DMS153 treated with DMSO at 0.1 percent for 48 hours (cell line): ENCODE results near the gene LIME1.
A peak's percentile ranks its signal among the peaks of the same experiment; 100 is the strongest.
"Not testable (repeated sequence)": the region's sequence is repeated elsewhere in the genome, so short reads cannot be mapped to it uniquely, and the experiment has no call there.

Experiments used
- DNase-seq: peaks from one replicate; lab custom pipeline; 2025; ENCODE audit not compliant: unreplicated experiment; lab: John Stamatoyannopoulos, UW

LIME1 gene

DNA sequence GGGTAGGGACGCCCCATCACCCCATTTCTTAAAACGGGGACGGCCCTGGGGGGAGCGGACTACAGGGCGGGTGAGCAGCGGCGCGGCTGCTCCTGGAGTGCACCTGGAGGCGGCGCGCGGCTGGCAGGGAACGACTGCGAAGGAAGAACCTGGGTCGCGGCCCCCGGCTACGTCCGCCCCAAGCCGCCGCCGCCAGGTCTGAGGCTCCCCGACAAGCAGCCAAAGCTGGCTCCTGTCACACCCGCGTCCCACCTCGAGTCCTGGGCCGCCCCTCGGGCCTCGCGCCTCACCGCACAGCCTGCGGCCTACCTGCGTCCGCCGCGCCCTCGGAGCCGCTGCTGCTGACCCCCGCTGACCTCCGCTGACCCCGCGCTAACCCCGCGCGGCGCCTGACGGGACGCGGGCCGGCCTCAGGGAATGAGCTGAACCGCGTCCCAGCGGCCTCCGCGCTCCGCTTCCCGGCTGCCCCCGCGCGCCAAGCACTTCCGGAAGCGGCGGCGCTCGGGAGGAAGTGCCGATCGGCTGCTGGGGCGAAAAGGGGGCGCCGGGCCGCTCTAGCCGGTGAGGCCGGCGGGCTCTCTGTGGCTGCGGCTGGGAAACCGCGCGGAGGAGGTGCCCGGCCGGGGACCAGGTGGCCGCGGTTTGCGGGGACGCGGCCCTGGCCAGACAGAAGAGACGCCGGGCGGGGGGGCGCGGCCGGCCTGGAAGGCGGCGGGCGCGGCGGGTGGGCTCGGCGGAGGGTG, 28.7 kb upstream of the LIME1 start, which contains the start of the genes ARFRP1 and ZGPAT:
Gene ARFRP1 (minus strand): TSS at position 419 of the 743 bp plus-strand sequence. CDS start 885 bp downstream, outside the sequence.
Gene ZGPAT (plus strand): TSS at position 482 of the 743 bp plus-strand sequence. CDS start 542 bp downstream, outside the sequence.
- DNase-seq = peak; percentile 77

DNA sequence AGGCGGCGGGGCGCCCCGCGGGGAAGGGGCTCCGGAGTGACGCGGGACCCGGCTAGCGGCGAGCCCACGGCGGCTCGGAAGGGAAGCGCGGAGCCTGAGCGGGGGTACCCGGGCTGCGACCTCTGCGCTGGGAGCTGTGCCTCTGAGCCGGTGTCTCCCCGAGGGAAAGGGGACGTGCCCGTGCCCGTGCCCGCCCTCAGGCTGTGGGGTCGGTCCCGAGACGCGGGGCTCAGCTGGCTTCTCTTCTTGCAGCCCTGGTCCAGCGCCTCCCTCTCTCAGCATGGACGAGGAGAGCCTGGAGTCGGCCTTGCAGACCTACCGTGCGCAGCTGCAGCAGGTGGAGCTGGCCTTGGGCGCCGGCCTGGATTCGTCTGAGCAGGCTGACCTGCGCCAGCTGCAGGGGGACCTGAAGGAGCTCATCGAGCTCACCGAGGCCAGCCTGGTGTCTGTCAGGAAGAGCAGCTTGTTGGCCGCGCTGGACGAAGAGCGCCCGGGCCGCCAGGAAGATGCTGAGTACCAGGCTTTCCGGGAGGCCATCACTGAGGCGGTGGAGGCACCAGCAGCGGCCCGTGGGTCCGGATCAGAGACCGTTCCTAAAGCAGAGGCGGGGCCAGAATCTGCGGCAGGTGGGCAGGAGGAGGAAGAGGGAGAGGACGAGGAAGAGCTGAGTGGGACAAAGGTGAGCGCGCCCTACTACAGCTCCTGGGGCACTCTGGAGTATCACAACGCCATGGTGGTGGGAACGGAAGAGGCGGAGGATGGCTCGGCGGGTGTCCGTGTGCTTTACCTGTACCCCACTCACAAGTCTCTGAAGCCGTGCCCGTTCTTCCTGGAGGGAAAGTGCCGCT, 27.9 kb upstream of the LIME1 start:
- DNase-seq = no peak

DNA sequence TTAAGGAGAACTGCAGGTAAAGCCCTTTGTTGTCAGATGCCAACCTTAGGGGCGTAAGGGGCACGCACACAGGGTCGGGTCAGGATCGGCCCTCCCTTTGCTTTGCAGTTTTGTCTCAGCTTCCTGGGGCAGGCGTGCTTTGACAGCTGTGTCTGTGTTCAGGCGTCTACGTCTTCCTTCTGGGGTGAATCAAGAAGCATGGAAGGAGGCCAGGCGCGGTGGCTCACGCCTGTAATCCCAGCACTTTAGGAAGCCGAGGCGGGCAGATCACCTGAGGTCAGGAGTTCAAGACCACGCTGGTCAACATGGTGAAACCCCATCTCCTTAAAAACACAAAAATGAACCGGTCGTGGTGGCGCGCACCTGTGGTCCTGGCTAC, 27.3 kb upstream of the LIME1 start:
- DNase-seq = no peak

DNA sequence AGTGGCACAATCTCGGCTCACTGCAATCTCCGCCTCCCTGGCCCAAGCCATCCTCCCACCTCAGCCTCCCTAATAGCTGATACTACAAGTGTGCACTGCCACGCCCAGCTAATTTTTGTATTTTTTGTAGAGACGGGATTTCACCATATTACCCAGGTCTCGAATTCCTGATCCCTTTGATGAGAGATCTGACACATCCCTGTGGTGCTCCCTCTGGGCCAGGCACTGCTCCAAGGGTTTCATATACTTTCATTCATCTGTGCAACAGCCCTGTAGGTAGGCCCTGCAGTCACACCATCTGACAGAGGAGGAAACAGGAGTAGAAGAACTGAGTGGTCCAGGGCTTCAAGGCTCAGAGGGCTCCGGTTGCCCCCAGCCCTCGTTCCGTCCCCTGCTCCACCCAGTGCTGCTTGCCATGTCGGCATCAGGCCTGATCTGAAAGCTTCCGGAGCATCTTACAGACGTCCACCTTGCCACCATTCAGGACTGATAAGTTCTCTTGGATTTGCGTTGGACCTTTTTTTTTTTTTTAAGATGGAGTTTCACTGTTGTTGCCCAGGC, 25.3 kb upstream of the LIME1 start:
- DNase-seq = no peak

DNA sequence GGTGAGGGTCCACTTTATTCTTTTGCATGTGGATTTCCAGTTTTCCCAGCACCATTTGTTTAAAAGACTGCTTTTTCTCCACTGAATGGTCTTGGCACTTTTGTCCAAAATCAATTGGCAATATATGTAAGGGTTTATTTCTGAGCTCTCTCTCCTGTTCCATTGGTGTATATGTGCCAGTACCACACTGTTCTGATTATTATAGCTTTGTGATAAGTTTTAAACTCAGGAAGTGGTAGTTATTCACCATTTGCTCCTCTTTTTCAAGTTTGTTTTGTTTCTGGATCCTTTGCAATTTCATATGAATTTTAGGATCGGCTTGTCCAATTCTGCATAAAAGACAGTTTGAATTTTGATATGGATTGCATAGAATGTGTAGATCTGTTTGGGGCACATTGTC, 24.3 kb upstream of the LIME1 start:
- DNase-seq = no peak

DNA sequence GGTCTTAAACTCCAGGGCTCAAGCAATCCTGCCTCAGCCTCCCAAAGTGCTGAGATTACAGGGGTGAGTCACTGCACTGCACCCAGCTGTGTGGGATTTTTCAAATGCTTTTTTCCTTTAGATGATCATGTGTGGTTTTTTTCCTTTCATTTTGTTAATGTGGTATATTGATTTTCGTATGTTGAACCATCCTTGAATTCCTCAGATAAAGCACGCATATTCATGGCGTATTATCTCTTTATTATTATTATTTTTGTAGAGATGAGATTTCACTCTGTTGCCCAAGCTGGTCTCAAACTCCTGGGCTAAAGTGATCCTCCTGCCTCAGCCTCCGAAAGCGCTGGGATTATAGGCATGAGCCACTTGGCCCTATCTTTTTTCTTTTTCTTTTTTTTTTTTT, 21.6 kb upstream of the LIME1 start:
- no peak for DNase-seq

DNA sequence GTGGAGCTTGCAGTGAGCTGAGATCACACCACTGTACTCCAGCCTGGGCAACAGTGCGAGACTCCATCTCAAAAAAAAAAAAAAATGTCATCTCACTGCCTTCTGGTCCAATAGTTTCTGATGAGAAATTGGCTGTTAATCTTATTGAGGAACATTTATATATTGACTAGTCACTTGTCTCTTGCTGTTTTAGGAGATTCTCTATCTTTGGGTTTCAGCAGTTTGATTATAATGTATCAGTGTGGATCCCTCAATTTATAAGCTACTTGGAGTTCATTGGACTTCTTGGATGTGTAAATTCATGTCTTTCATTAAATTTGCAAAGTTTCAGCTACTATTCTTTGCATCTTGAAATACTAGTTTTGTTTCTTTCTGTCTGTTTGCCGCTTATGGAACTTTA, 17.5 kb upstream of the LIME1 start:
- DNase-seq = no peak

DNA sequence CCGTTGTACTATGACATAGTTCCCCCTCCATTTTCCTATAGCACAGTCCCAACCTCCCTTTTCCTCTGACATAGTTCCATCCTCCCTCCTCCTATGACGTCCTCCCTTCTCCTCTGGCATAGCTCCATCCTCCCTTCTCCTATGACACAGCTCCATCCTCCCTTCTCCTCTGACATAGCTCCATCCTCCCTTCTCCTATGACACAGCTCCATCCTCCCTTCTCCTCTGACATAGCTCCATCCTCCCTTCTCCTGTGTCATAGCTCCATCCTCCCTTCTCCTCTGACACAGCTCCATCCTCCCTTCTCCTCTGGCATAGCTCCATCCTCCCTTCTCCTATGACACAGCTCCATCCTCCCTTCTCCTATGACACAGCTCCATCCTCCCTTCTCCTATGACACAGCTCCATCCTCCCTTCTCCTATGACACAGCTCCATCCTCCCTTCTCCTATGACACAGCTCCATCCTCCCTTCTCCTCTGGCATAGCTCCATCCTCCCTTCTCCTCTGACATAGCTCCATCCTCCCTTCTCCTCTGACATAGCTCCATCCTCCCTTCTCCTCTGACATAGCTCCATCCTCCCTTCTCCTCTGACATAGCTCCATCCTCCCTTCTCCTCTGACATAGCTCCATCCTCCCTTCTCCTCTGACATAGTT, 13.4 kb upstream of the LIME1 start:
- not testable (repeated sequence) for DNase-seq

DNA sequence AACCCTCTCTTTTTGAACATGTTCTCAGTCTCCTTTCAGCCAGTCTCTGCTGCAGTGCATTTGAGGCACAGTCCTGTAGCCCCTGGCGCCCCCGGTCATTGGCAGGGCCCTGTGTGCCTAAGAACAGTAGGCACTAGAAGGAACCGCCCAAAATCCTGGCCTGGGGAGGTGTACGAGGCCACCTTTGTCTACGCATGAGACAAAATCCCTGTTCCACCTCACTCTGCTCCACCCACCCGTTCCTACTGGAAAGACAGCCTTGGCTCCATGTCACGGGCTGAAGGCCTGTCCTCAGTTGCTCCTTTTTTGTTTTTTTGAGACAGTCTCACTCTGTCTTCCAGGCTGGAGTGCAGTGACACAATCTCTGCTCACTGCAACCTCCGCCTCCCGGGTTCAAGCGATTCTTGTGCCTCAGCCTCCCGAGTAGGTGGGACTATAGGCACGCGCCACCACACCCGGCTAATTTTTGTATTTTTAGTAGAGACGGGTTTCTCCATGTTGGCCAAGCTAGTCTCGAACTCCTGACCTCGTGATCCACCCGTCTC, 6.2 kb upstream of the LIME1 start:
- DNase-seq = not testable (repeated sequence)

DNA sequence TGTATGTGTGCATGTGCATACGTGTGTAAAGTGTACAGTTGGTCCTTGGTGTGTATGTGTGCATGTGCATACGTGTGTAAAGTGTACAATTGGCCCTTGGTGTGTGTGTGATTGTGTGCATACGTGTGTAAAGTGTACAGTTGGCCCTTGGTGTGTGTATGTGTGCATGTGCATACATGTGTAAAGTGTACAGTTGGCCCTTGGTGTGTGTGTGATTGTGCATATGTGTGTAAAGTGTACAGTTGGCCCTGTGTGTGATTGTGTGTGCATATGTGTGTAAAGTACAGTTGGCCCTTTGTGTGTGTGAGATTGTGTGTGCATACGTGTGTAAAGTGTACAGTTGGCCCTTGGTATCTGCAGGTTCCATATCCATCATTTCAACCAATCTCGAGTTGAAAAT, 5.1 kb upstream of the LIME1 start:
- no peak for DNase-seq

DNA sequence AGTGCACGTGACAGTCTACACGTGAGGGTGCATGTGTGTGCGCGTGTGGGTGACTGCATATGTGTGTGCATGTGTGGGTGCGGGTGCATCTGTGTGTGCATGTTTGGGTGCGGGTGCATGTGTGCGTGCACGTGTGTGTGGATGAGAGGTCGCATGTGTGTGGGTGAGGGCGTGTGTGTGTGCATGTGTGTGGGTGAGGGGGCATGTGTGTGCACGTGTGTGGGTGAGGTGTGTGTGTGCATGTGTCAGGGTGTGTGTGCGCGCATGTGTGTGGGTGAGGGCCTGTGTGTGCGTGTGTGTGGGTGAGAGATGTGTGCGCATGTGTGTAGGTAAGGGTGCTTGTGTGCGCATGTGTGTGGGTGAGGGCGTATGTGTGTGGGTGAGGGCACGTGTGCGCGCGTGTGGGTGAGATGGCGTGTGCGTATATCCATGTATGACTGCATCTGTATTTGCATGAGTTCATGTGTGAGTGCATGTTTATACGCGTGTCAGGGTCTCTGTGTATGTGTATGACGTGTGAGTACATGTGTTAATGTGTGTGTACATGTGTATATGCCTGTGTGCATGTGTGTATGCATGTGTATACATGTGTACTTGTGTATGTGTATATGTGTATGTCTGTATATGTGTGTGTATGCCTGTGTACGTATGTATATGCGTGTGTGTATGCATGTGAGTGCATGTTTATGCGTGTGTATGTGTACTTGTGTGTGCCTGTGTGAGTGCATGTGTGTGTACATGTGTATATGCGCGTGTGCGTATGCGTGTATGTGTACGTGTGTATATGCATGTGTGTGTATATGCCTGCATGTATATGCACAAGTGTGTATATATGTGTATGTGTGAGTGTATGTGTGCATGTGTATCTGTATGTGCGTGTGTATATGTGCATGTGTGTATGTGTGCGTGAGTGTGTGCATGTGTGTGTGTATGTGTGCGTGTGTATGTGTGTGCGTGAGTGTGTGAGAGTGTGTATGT, 4.1 kb upstream of the LIME1 start:
- DNase-seq = no peak

DNA sequence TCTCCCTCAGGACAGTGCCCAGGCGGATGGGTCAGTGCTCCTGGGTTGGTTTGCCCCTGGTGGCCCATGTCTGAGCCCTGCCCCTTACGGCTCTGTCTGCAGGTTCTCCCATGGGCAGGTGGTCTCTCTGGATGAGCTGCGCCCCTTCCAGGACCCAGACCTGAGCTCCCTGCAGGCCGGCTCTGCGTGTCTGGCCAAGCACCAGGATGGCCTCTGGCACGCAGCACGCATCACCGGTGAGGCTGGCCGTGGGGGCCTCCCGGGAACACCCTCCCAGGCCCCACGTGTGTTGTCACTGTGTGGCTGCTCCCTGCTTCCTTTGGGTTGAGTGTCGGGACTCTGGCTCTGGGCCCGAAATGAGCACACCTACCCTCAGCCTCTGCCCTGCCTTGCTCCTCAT, 3.3 kb upstream of the LIME1 start:
- DNase-seq = no peak

DNA sequence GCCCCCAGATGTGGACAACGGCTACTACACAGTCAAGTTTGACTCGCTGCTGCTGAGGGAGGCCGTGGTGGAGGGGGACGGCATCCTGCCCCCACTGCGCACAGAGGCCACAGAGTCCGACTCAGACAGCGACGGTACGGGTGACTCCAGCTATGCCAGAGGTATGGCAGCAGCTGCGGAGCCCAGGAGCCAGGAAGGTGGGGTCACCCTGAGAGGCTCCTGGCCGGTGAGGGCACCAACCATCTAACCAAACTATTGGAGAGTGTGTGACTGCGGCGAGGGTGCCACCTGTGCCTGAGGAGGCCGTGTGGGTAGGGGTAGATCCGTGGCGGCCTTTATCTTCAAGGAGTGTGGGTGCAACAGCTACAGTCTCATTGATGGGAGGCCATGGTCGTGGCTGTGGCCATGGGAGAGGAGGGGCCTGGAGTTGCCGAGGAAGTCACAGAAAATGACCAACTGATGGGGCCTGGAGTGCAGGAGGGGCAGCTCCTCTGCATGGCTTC, 2.8 kb upstream of the LIME1 start:
- no peak for DNase-seq

DNA sequence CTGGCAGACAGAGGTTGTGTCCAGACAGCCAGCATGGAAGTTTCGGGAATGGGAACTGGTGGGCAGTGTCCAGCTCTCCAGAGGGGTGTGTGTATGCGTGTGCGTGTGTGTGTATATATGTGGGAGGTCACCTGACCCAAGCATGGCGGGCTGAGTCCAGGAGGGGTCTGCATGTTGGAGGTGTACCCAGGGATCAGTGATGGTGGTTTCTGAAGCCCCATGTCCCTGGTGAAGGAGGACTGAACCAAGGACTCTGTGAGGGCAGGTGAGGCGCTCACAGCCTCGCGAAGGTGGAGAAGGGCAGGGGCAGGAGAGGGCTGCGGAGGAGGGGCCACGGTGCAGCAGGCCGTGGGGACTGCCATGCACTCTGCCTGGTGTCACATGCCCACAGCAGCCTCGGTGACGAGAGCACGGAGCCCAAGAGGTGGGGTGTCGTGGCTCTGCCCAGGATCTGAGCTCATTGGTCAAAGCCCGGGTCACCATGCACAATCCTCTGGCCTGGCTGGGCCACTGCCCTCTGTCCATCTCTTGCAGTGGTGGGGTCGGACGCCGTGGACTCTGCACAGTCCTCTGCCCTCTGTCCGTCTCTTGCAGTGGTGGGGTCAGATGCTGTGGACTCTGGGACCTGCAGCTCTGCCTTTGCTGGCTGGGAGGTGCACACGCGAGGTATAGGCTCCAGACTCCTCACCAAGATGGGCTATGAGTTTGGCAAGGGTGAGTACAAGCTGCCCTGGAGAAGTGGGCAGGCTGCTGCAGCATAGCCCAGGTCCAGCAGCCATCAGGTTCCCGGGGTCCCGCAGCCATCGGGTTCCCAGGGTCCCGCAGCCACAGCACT, 2.1 kb upstream of the LIME1 start:
- DNase-seq = no peak

DNA sequence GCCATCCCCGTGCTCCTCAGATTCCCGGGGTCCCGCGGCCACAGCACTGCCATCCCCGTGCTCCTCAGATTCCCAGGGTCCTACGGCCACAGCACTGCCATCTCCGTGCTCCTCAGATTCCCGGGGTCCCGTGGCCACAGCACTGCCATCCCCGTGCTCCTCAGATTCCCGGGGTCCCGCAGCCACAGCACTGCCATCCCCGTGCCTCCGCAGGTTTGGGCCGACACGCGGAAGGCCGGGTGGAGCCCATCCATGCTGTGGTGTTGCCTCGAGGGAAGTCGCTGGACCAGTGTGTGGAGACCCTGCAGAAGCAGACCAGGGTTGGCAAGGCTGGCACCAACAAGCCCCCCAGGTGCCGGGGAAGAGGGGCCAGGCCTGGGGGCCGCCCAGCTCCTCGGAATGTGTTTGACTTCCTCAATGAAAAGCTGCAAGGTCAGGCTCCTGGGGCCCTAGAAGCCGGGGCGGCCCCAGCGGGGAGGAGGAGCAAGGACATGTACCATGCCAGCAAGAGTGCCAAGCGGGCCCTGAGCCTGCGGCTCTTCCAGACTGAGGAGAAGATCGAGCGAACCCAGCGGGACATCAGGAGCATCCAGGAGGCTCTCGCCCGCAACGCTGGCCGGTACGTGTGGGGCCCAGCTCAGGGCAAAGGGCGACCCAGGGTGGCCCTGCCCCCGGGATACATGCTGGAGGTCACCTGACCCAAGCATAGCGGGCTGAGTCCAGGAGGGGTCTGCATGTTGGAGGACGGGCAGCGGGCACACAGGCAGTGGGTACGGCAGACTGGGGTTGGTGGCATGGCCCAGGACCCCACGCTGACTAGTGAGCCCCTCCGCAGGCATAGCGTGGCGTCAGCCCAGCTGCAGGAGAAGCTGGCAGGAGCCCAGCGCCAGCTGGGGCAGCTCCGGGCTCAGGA, 1.3 kb upstream of the LIME1 start:
- DNase-seq = no peak

DNA sequence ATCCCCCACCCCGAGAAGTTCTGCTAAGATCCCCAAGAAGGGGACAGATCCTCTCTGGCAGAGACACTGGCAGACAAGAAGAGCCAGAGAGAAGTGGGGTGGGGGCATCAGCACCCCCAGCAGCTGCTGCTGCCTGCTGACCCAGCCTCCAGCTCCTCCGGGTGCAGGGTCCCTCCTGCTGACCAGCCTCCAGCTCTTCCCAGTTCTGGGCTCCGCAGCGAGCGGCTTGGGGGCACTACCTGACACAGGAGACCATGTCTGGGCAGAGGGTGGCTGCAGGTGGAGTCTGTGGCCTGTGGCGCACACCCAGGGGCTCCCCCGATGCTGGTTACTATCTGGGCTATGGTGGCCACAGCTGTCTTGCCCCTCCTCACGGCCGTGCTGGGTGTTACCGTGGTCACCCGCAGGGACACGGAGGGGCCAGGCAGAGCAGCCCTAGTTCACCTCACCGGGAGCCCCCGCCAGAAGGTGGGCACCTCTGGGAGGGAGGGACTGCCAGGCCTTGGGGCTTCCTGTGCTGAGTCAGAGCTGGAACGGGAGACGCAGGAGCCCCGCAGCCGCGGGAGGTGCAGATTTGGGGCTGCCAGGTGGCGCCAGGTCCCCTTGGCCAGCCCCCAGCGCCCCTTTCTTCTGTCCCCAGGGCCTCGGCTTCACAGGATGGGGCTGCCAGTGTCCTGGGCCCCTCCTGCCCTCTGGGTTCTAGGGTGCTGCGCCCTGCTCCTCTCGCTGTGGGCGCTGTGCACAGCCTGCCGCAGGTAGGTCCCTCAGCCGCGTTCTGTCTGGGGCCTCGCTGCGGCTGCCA, 630 bp downstream of the LIME1 start:
- no peak for DNase-seq

DNA sequence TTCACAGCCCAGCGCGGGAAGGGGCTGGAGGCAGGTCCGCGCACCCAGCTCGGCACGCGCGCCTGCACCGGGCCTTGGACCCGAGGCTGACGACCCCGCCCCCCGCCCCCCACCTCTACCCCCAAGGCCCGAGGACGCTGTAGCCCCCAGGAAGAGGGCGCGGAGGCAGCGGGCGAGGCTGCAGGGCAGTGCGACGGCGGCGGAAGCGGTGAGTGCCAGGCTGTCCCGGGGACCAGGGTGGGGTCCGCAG, 1.2 kb downstream of the LIME1 start:
- no peak for DNase-seq
